SK-N-SH treated with all-trans-retinoic acid at 6 μM for 48 hours (cell line): ENCODE results near the gene CD19.
"Not testable (repeated sequence)": the region's sequence is repeated elsewhere in the genome, so short reads cannot be mapped to it uniquely, and the experiment has no call there.

Experiments
- ATAC-seq: fragments of 200-7000 bp; cut with Tn5 transposase; 3 replicates; pipeline ENCODE4 v1.9.1; 2020; ENCODE audit warnings: mild to moderate bottlenecking, moderate library complexity
- ARNTL ChIP-seq: fragments of 450-650 bp; formaldehyde crosslinking; IDR thresholded peaks from 2 replicates; pipeline ENCODE4 v1.5.0; 2020; ENCODE audit warnings: low read depth, mild to moderate bottlenecking, moderate library complexity, borderline replicate concordance
- BACH2 ChIP-seq: fragments of 250-450 bp; sonication (Bioruptor Pico); IDR thresholded peaks from 2 replicates; pipeline ENCODE4 v1.9.0; 2021; ENCODE audit warnings: mild to moderate bottlenecking, borderline replicate concordance
- CSDC2 ChIP-seq: fragments of 250-450 bp; sonication (Bioruptor Pico); IDR thresholded peaks from 2 replicates; pipeline ENCODE4 v1.5.0; 2020; ENCODE audit warnings: mild to moderate bottlenecking, moderate library complexity
- ESRRG ChIP-seq: fragments of 250-450 bp; sonication (Bioruptor Pico); IDR thresholded peaks from 2 replicates; pipeline ENCODE4 v1.6.1; 2021; ENCODE audit warnings: mild to moderate bottlenecking
- GLIS3 ChIP-seq: fragments of 250-450 bp; sonication (Bioruptor Pico); IDR thresholded peaks from 2 replicates; pipeline ENCODE4 v1.5.0; 2020; ENCODE audit warnings: mild to moderate bottlenecking, moderate library complexity
- ISL1 ChIP-seq: fragments of 250-450 bp; sonication (Bioruptor Pico); IDR thresholded peaks from 2 replicates; pipeline ENCODE4 v2.1.2; 2022; ENCODE audit warnings: mild to moderate bottlenecking, moderate library complexity
- OSR1 ChIP-seq: fragments of 250-450 bp; sonication (Bioruptor Pico); IDR thresholded peaks from 2 replicates; pipeline ENCODE4 v1.8.0; 2022; ENCODE audit warnings: moderate library complexity, mild to moderate bottlenecking, inconsistent platforms
- RARB ChIP-seq: fragments of 250-450 bp; sonication (Bioruptor Pico); IDR thresholded peaks from 2 replicates; pipeline ENCODE4 v1.8.0; 2021; ENCODE audit warnings: mild to moderate bottlenecking, moderate library complexity
- SNAI2 ChIP-seq: fragments of 250-450 bp; sonication (Bioruptor Pico); IDR thresholded peaks from 2 replicates; pipeline ENCODE4 v1.5.0; 2020; ENCODE audit warnings: mild to moderate bottlenecking, moderate library complexity
- TCF4 ChIP-seq: fragments of 250-450 bp; sonication (Bioruptor Pico); IDR thresholded peaks from 2 replicates; pipeline ENCODE4 v1.8.0; 2021; ENCODE audit warnings: mild to moderate bottlenecking, moderate library complexity, borderline replicate concordance
- TOX ChIP-seq: fragments of 250-450 bp; sonication (Bioruptor Pico); IDR thresholded peaks from 2 replicates; pipeline ENCODE4 v1.8.0; 2021; ENCODE audit warnings: mild to moderate bottlenecking, moderate library complexity, borderline replicate concordance
- ZC3H10 ChIP-seq: fragments of 250-450 bp; sonication (Bioruptor Pico); IDR thresholded peaks from 2 replicates; pipeline ENCODE4 v1.5.1; 2021; ENCODE audit warnings: mild to moderate bottlenecking, moderate library complexity
- ZFP3 ChIP-seq: fragments of 250-450 bp; sonication (Bioruptor Pico); IDR thresholded peaks from 2 replicates; pipeline ENCODE4 v1.5.0; 2020; ENCODE audit warnings: mild to moderate bottlenecking, moderate library complexity
- ZNF565 ChIP-seq: fragments of 450-650 bp; formaldehyde crosslinking; conservative IDR thresholded peaks from 2 replicates; pipeline ENCODE4 v1.5.0; 2020; ENCODE audit warnings: low read depth, mild to moderate bottlenecking, moderate library complexity
- ZNF8 ChIP-seq: fragments of 450-650 bp; formaldehyde crosslinking; IDR thresholded peaks from 2 replicates; pipeline ENCODE4 v1.5.0; 2020; ENCODE audit warnings: mild to moderate bottlenecking, moderate library complexity
- TF ChIP-seq, protein P1 (sequence below): fragments of 250-450 bp; sonication (Bioruptor Pico); IDR thresholded peaks from 2 replicates; pipeline ENCODE4 v1.5.1; 2021; ENCODE audit warnings: mild to moderate bottlenecking, moderate library complexity
- TF ChIP-seq, protein P2 (sequence below): fragments of 250-450 bp; sonication (Bioruptor Pico); IDR thresholded peaks from 2 replicates; pipeline ENCODE4 v1.8.0; 2021; ENCODE audit warnings: low read depth, mild to moderate bottlenecking, moderate library complexity, borderline replicate concordance
- TF ChIP-seq, protein P3 (sequence below): fragments of 250-450 bp; sonication (Bioruptor Pico); IDR thresholded peaks from 2 replicates; pipeline ENCODE4 v1.8.0; 2020; ENCODE audit warnings: mild to moderate bottlenecking, moderate library complexity, borderline replicate concordance
- TF ChIP-seq, protein P4 (sequence below): fragments of 250-450 bp; sonication (Bioruptor Pico); IDR thresholded peaks from 2 replicates; pipeline ENCODE4 v1.5.1; 2020; ENCODE audit warnings: low read depth, mild to moderate bottlenecking, moderate library complexity

CD19 gene

DNA sequence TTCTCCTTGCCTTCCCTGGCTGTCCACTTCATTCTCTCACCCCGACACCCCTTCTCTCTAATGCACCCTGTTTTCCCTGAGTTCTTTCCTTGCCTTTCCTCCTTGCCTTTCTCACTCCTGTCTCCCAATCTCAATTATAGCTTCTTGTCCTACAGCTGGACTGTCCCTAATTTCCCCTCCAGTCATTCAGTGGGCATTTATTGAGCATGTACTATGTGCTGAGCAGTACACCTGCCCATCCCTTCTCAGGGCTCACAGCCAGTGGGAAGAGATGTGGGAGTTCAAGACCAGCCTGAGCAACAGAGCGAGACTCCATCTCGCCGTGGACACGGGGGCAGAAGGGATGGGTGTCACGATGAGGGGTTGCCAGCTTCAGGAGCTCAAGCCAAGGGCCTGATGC, 47.7 kb upstream of the CD19 start:
- TF ChIP-seq ARNTL (CRISPR knock-in tag) (no peak), BACH2 (CRISPR knock-in tag) (no peak), ZFP3 (CRISPR knock-in tag) (no peak), TOX (CRISPR knock-in tag) (no peak)
- TF ChIP-seq, protein P1, sequence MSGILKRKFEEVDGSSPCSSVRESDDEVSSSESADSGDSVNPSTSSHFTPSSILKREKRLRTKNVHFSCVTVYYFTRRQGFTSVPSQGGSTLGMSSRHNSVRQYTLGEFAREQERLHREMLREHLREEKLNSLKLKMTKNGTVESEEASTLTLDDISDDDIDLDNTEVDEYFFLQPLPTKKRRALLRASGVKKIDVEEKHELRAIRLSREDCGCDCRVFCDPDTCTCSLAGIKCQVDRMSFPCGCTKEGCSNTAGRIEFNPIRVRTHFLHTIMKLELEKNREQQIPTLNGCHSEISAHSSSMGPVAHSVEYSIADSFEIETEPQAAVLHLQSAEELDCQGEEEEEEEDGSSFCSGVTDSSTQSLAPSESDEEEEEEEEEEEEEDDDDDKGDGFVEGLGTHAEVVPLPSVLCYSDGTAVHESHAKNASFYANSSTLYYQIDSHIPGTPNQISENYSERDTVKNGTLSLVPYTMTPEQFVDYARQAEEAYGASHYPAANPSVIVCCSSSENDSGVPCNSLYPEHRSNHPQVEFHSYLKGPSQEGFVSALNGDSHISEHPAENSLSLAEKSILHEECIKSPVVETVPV (CRISPR knock-in tag), result no peak
- TF ChIP-seq, protein P2, sequence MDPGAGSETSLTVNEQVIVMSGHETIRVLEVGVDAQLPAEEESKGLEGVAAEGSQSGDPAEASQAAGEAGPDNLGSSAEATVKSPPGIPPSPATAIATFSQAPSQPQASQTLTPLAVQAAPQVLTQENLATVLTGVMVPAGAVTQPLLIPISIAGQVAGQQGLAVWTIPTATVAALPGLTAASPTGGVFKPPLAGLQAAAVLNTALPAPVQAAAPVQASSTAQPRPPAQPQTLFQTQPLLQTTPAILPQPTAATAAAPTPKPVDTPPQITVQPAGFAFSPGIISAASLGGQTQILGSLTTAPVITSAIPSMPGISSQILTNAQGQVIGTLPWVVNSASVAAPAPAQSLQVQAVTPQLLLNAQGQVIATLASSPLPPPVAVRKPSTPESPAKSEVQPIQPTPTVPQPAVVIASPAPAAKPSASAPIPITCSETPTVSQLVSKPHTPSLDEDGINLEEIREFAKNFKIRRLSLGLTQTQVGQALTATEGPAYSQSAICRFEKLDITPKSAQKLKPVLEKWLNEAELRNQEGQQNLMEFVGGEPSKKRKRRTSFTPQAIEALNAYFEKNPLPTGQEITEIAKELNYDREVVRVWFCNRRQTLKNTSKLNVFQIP, result no peak
- no peak for ATAC-seq

DNA sequence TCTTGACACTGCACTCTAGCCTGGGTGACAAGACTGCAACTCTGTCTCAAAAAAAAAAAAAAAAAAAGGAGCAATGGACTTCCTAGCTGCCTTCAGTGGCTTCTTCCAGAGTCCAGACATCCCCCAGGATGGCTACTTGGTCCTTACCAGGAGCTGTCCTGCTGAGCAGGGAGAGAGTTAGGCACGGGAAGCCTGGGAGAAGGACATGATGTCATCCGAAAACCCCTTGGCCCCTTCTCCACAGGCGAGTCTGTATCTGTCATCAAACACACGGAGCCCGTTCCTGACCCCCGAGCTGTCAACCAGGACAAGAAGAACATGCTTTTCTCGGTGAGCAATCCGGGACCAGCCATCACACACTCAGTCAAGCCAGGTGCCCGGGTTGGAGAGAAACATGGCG, 44.8 kb upstream of the CD19 start:
- TF ChIP-seq, protein P2, result no peak
- TF ChIP-seq ZNF8 (CRISPR knock-in tag) (no peak), SNAI2 (no peak), RARB (CRISPR knock-in tag) (no peak), ISL1 (no peak), ESRRG (CRISPR knock-in tag) (no peak), GLIS3 (no peak), ZNF565 (no peak)
- TF ChIP-seq, protein P3, sequence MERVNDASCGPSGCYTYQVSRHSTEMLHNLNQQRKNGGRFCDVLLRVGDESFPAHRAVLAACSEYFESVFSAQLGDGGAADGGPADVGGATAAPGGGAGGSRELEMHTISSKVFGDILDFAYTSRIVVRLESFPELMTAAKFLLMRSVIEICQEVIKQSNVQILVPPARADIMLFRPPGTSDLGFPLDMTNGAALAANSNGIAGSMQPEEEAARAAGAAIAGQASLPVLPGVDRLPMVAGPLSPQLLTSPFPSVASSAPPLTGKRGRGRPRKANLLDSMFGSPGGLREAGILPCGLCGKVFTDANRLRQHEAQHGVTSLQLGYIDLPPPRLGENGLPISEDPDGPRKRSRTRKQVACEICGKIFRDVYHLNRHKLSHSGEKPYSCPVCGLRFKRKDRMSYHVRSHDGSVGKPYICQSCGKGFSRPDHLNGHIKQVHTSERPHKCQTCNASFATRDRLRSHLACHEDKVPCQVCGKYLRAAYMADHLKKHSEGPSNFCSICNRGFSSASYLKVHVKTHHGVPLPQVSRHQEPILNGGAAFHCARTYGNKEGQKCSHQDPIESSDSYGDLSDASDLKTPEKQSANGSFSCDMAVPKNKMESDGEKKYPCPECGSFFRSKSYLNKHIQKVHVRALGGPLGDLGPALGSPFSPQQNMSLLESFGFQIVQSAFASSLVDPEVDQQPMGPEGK, result no peak
- TF ChIP-seq, all 23 proteins: peak for 0
- no peak for ATAC-seq

DNA sequence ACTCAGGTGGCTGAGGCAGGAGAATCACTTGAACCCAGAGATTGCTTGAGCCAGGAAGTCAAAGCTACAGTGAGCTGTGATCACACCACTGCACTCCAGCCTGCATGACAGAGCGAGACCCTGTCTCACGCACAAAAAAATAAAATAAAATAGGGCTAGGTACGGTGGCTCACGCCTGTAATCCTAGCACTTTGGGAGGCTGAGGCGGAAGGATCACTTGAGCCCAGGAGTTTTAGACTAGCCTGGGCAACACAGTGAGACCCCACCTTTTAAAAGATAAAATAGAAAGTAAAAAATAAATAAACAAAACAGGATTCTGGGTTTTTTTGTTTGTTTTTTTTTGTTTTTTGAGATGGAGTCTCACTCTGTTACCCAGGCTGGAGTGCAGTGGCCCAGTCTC, 41.4 kb upstream of the CD19 start:
- not testable (repeated sequence) for ATAC-seq

DNA sequence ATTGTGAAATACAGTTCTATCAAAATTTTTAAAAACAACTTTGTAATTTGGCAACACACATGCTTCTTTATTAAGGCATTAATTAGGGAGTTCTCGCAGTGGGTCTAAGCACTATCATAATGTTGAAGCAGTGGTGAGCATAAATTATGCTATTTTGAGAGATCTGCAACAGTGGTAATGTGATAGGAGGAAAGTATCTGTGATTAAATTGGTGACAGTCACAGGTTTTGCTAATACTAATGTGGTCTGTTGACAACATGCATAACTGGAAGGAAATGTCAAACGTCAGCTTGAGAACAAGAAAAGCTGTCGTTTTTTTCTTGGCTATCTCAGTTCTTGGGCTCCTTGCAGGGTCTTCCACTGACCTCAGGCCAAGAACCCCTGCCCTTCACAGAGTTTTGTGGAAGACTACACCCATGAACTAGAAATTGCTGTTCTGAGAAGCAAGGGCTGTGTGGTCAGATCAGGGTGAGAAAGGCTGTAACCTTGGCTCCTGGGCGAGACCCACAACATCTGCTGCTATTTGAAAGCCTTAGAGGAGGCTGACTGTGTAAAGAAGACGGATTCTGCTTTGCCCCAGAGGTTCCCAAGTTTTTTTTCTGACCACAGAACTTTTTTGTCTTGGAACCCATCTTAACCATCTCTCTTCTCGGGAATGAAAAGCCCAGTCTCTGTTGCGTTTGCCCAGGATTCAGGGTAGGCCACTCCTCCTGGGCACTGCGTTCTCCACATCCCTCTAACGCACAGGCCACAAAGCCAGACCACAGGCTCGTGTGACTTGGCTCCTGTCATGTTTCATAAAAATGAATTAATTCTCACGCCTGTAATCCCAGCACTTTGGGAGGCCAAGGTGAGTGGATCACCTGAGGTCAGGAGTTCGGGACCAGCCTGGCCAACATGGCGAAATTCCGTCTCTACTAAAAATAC, 39.5 kb upstream of the CD19 start:
- TF ChIP-seq, protein P4, sequence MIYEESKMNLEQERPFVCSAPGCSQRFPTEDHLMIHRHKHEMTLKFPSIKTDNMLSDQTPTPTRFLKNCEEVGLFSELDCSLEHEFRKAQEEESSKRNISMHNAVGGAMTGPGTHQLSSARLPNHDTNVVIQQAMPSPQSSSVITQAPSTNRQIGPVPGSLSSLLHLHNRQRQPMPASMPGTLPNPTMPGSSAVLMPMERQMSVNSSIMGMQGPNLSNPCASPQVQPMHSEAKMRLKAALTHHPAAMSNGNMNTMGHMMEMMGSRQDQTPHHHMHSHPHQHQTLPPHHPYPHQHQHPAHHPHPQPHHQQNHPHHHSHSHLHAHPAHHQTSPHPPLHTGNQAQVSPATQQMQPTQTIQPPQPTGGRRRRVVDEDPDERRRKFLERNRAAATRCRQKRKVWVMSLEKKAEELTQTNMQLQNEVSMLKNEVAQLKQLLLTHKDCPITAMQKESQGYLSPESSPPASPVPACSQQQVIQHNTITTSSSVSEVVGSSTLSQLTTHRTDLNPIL (CRISPR knock-in tag), result no peak
- TF ChIP-seq ZFP3 (CRISPR knock-in tag) (no peak), ZC3H10 (no peak), SNAI2 (no peak), ARNTL (CRISPR knock-in tag) (no peak), BACH2 (CRISPR knock-in tag) (no peak), TCF4 (CRISPR knock-in tag) (no peak), OSR1 (CRISPR knock-in tag) (no peak), ISL1 (no peak), ESRRG (CRISPR knock-in tag) (no peak), CSDC2 (no peak)
- TF ChIP-seq, protein P2, result no peak
- TF ChIP-seq, protein P3, result no peak
- ATAC-seq, result no peak
